ENCODE results near the gene DAB2IP. TPM values are rescaled to one million over a fixed set of nuclear protein-coding genes. Genes with fewer than 3 reads are reported as not detected.

DAB2IP gene
- polyA plus RNA-seq, 1 donor (not counting 4 experiments of a cell fraction or from before 2014, with no cell fraction given) = 28.6 TPM

DNA sequence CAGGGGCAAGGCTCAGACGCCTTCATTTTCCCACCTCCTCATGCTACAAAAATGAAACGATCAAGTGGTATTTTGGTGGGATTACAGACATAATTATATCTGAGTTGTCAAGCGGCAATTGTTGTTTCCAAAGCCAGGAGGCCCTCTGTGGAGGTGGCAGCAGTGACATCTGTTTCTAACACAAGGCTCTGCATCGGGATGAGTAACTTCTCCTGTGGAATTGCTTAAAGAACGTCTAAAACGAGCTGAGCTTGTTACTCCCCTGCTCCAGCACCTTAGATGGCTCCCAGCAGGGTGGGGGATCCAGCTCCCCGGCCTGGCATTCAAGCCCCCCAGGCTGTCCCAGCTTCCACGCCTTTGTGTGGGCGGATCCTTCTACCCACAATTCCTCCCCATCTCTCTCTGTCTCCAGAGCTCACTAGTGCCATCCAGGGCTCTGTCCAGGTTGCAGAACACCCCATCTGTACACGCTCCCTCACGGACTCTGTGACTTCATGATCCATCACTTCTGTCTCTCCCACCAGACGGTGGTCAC lies 36.8 kb downstream of the DAB2IP start:
- H3K27ac ChIP-seq (ENCODE audit: control insufficient read depth, insufficient read depth, low read length) = no peak overlapping the region
- dilution Hi-C loops (cut with MboI; ENCODE audit: extremely low pct_ligation_motif_present, low sequenced_read_pairs) = no loop called here
- no peak for FAIRE-seq

DNA sequence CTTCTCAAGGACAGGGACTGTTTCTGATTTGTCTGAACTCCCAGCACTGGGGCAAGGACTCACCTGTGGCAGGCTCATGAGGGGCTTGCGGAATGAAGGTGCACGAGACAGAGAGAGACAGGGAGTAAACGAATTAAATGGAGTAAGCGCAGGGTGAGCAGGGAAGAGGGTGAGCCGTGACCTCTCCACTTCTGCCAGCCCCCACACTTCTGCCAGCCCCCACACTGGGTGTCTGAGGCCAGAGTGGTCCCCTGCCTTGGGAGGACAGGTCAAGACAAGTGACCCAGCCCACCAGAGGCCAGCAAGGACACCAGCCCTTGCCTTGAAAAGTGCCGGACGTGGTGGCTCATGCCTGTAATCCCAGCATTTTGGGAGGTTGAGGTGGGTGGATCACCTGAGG lies 37.2 kb downstream of the DAB2IP start:
- no peaks in the 10 kb centered on the region for H3K9me1 ChIP-seq (ENCODE audit: control insufficient read depth, extremely low read depth, insufficient read depth, low read length)
- no peak overlapping the region for H3K9ac ChIP-seq (ENCODE audit: control insufficient read depth, extremely low read depth, insufficient read depth, low read length)
- peaks cover 3% of the 10 kb centered on the region for H3K4me1 ChIP-seq (ENCODE audit: control insufficient read depth, extremely low read depth, insufficient read depth, low read length)
- no peaks in the 10 kb centered on the region for H3K79me2 ChIP-seq (ENCODE audit: control insufficient read depth, insufficient read depth, low read length)
- H3K9me3 ChIP-seq (ENCODE audit: control insufficient read depth, low read depth, low read length) = no peaks in the 10 kb centered on the region
- H4K20me1 ChIP-seq (ENCODE audit: control insufficient read depth, extremely low read depth, insufficient read depth, low read length) = no peaks in the 10 kb centered on the region
- no peak overlapping the region for H3K4me2 ChIP-seq (ENCODE audit: control insufficient read depth, extremely low read depth, insufficient read depth, low read depth, low read length)
- no peak for TF ChIP-seq EZH2 (IDR thresholded peaks at IDR 0.05; ENCODE audit: low read length)
- TF ChIP-seq, protein P1, sequence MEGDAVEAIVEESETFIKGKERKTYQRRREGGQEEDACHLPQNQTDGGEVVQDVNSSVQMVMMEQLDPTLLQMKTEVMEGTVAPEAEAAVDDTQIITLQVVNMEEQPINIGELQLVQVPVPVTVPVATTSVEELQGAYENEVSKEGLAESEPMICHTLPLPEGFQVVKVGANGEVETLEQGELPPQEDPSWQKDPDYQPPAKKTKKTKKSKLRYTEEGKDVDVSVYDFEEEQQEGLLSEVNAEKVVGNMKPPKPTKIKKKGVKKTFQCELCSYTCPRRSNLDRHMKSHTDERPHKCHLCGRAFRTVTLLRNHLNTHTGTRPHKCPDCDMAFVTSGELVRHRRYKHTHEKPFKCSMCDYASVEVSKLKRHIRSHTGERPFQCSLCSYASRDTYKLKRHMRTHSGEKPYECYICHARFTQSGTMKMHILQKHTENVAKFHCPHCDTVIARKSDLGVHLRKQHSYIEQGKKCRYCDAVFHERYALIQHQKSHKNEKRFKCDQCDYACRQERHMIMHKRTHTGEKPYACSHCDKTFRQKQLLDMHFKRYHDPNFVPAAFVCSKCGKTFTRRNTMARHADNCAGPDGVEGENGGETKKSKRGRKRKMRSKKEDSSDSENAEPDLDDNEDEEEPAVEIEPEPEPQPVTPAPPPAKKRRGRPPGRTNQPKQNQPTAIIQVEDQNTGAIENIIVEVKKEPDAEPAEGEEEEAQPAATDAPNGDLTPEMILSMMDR (optimal IDR thresholded peaks at IDR 0.05 in 1 of 3, IDR thresholded peaks at IDR 0.05 in 1 of 3, conservative IDR thresholded peaks at IDR 0.05 in 1 of 3; ENCODE audit: extremely low read depth in 1 of 3, insufficient read depth in 2 of 3, low read length in 3 of 3) = no peak
- H3K4me3 ChIP-seq (ENCODE audit: control insufficient read depth in 2 of 3, extremely low read depth in 1 of 3, insufficient read depth in 2 of 3, low read depth in 1 of 3, low read length in 3 of 3) = no peak overlapping the region
- H2AFZ ChIP-seq (ENCODE audit: control insufficient read depth, low read length) = no peak overlapping the region
- dilution Hi-C loops (cut with MboI; ENCODE audit: extremely low pct_ligation_motif_present, low sequenced_read_pairs) = no loop called here
- DNase-seq (ENCODE audit: low read depth, low spot score) (no peak), FAIRE-seq (no peak)
- H3K36me3 ChIP-seq (ENCODE audit: control insufficient read depth in 2 of 2, extremely low read depth in 1 of 2, insufficient read depth in 2 of 2, low read length in 2 of 2) = no peaks in the 10 kb centered on the region
- H3K27me3 ChIP-seq (ENCODE audit: control insufficient read depth, extremely low read depth, insufficient read depth, low read length) = no peaks in the 10 kb centered on the region
- no peak overlapping the region for H3K27ac ChIP-seq (ENCODE audit: control insufficient read depth, insufficient read depth, low read length)

More for the DNA sequence above, 36.8 kb downstream of the DAB2IP start:
- Histone ChIP-seq H2AFZ (ENCODE audit: control insufficient read depth, low read length) (no peak overlapping the region), H4K20me1 (ENCODE audit: control insufficient read depth, extremely low read depth, insufficient read depth, low read length) (no peaks in the 10 kb centered on the region), H3K27me3 (ENCODE audit: control insufficient read depth, extremely low read depth, insufficient read depth, low read length) (no peaks in the 10 kb centered on the region), H3K4me2 (ENCODE audit: control insufficient read depth, extremely low read depth, insufficient read depth, low read depth, low read length) (no peak overlapping the region), H3K4me1 (ENCODE audit: control insufficient read depth, extremely low read depth, insufficient read depth, low read length) (peaks cover 3% of the 10 kb centered on the region), H3K79me2 (ENCODE audit: control insufficient read depth, insufficient read depth, low read length) (no peaks in the 10 kb centered on the region), H3K9ac (ENCODE audit: control insufficient read depth, extremely low read depth, insufficient read depth, low read length) (no peak overlapping the region), H3K4me3 (ENCODE audit: control insufficient read depth in 2 of 3, extremely low read depth in 1 of 3, insufficient read depth in 2 of 3, low read depth in 1 of 3, low read length in 3 of 3) (no peak overlapping the region), H3K9me1 (ENCODE audit: control insufficient read depth, extremely low read depth, insufficient read depth, low read length) (no peaks in the 10 kb centered on the region), H3K9me3 (ENCODE audit: control insufficient read depth, low read depth, low read length) (no peaks in the 10 kb centered on the region), H3K36me3 (ENCODE audit: control insufficient read depth in 2 of 2, extremely low read depth in 1 of 2, insufficient read depth in 2 of 2, low read length in 2 of 2) (no peaks in the 10 kb centered on the region)
- TF ChIP-seq, protein P1 (optimal IDR thresholded peaks at IDR 0.05 in 1 of 3, IDR thresholded peaks at IDR 0.05 in 1 of 3, conservative IDR thresholded peaks at IDR 0.05 in 1 of 3; ENCODE audit: extremely low read depth in 1 of 3, insufficient read depth in 2 of 3, low read length in 3 of 3) = no peak
- TF ChIP-seq EZH2 (IDR thresholded peaks at IDR 0.05; ENCODE audit: low read length) = no peak
- no peak for DNase-seq (ENCODE audit: low read depth, low spot score)
